Measurements from ENCODE around the gene CTPS2.
A peak's percentile ranks its signal among the peaks of the same experiment; 100 is the strongest.

Gene CTPS2

DNA sequence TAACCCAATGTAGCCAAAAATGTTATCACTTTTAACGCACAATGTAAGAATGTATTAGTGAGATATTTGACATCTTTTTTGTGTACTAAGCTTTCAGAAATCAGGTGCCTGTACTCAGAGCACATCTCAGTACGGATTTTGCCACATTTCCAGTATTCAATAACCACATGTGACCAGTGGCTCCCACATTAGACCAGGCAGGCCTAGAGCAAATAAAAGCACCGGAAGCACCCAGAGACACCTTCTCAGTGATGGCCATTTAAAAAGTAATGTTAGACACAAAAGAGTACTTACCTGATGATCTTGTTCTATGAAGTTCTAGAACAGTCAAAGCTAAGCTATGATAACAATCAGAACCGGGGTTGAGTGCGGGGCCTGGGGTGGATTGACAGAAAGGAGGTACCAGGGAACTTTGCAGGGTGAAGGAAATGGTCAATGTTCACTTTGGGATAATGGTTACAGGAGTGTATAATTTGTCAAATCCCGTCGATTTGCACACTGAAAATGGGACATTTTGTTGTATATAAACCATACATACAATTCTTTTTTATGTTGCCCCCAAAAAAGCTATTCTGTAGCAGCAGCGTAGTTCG lies 1.2 kb downstream of the CTPS2 start:
- peak overlapping the region; percentile 98 for H3K27ac ChIP-seq

DNA sequence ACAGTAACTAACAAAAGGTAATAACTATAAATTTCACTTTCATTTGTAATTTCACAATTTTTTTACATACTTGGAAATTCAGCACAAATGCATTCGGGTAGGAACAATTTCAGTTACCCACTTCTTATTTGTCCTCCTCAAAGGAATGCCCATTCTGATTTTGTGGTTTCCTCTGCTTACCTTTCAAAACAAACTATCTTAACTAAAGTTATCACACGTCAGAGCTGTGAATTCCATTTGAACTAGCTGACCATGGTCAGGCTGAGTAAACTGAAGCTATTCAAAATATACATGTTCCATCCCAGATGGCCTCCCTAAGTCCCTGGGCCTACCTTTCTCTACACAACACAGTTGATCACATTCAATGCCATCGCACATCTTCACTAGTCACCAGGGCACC lies 4.5 kb downstream of the CTPS2 start:
- TF ChIP-seq, protein P1, sequence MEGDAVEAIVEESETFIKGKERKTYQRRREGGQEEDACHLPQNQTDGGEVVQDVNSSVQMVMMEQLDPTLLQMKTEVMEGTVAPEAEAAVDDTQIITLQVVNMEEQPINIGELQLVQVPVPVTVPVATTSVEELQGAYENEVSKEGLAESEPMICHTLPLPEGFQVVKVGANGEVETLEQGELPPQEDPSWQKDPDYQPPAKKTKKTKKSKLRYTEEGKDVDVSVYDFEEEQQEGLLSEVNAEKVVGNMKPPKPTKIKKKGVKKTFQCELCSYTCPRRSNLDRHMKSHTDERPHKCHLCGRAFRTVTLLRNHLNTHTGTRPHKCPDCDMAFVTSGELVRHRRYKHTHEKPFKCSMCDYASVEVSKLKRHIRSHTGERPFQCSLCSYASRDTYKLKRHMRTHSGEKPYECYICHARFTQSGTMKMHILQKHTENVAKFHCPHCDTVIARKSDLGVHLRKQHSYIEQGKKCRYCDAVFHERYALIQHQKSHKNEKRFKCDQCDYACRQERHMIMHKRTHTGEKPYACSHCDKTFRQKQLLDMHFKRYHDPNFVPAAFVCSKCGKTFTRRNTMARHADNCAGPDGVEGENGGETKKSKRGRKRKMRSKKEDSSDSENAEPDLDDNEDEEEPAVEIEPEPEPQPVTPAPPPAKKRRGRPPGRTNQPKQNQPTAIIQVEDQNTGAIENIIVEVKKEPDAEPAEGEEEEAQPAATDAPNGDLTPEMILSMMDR (conservative IDR thresholded peaks at IDR 0.05) = no peak
- TF ChIP-seq ZFX (IDR thresholded peaks at IDR 0.05) = no peak
- H3K27ac ChIP-seq = no peak overlapping the region

More for the DNA sequence above, 1.2 kb downstream of the CTPS2 start:
- no peak for TF ChIP-seq ZFX (IDR thresholded peaks at IDR 0.05)
- TF ChIP-seq, protein P1 (conservative IDR thresholded peaks at IDR 0.05) = no peak

DNA sequence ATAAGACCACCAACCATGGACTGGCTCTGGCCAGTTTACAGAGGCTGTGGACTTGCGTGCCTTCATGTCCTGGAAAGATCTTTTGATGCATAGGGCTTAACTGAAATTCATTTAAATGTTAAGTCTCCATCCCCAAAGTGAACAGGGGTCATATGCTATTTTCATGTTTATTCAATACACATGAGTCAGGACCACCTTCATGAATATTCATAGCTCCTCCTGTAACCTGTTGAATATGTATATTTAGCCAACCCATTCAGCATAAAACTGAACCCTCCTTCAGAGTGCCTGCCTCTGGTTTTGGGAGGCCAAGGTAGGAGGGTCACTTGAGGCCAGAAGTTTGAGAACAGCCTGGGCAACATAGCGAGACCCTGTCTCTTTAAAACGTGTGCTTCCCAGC lies 7.1 kb downstream of the CTPS2 start:
- no peak overlapping the region for H3K27ac ChIP-seq
- TF ChIP-seq ZFX (IDR thresholded peaks at IDR 0.05) = no peak
- TF ChIP-seq, protein P1 (conservative IDR thresholded peaks at IDR 0.05) = no peak

DNA sequence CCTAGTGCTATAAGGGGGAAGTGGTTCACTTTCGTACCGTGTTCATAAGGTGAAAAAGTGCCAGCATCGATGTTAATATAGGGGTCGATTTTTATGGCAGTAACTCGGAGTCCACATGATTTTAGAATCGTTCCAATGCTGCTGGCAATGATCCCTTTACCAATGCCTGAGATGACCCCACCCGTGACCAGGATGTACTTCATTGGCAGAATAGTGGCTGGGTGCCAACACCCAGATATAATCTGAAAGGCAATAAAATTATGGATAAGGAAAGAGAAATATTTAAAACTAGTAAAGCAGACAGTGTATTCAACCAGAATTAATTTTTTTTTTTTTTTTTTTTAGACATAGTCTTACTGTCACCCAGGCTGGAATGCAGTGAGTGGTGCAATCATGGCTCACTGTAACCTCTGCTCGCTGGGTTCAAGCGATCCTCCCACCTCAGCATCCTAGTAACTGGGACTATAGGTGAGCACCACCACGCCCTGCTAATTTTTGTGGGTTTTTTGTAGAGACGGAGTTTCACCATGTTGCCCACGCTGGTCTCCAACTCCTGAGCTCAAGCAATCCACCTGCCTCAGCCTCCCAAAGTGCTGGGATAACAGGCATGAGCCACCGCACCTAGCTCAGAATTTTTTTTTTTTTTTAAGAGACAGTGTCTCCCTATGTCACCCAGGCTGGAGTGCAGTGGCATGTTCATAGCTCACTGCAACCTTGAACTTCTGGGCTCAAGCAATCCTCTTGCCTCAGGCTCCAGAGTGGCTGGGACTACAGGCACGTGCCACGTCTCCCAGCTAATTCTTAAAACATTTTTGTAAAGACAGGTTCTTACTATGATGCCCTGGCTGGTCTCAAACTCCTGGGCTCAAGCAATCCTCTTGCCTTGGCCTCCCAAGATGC lies 9.5 kb downstream of the CTPS2 start:
- TF ChIP-seq, protein P1 (conservative IDR thresholded peaks at IDR 0.05) = no peak
- no peak for TF ChIP-seq ZFX (IDR thresholded peaks at IDR 0.05)
- peak overlapping the region; percentile 85 for H3K27ac ChIP-seq

DNA sequence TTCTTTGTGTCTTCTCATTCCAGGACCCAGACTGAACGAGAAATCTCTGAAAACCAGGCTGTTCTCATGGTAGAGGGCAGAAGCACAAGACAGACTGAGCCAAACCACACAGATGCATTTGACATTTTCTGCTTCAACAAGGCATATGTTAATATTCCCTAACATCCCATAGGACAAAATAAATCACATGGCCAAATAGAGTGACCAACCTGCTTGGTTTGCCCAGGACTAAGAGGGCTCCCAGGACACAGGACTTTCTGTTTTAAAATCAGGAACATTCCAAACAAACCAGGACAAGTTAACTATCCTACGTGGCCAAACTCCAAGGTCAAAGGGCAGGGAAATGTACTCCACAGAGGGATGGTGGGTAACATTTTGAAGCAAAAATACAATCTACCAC lies 11.7 kb downstream of the CTPS2 start:
- peak overlapping the region; percentile 85 for H3K27ac ChIP-seq
- TF ChIP-seq ZFX (IDR thresholded peaks at IDR 0.05) = no peak
- TF ChIP-seq, protein P1 (conservative IDR thresholded peaks at IDR 0.05) = no peak

DNA sequence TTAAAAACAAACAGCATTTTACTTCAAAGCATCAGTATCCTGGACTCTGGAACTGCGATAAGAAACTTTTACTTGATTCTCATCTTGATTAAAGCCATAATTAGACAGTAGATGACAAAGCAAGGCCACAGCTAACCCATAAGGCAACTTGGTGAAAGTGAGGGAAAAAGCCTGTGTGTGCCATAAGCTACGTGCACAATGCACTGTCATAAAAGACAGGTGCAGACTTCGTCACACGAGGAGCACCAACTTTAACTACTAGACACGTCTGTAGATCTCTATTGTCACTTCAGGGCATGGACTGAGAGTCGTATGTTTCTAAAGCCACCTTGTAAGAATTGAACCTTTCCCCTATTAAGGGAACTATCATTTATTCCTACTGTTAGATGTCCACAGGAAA lies 13.1 kb downstream of the CTPS2 start:
- no peak for TF ChIP-seq ZFX (IDR thresholded peaks at IDR 0.05)
- TF ChIP-seq, protein P1 (conservative IDR thresholded peaks at IDR 0.05) = no peak
- no peak overlapping the region for H3K27ac ChIP-seq

DNA sequence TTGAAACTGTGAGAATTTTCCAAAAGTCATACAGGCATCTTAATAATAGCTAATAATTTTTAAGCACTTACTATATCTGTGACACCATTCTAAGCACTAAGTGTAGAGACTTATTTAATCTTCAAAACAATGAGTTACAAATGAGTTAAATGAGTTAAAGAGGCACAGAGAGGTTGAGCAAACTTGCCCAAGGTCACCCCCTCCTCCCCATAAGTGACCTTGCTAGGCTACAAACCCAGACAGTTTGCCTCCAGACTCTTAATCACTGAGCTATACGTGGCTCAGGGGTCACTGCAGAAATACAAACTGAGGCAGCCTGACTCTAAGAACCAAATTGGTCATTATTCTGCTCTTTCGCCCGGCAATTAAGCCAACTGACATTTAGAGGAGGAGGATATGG lies 15.5 kb downstream of the CTPS2 start:
- H3K27ac ChIP-seq = peak overlapping the region; percentile 51
- no peak for TF ChIP-seq ZFX (IDR thresholded peaks at IDR 0.05)
- TF ChIP-seq, protein P1 (conservative IDR thresholded peaks at IDR 0.05) = no peak

Measured in C4-2B (cell line).